Hepatocyte (in vitro differentiated cells): ENCODE results near the gene FANCB. TPM values are rescaled to one million over a fixed set of nuclear protein-coding genes. Genes with fewer than 3 reads are reported as not detected.

Experiments
- DNase-seq: peaks from one replicate; pipeline ENCODE4 v3.0.0-alpha.2; 2016; ENCODE audit warnings: low spot score
- H2AFZ ChIP-seq: fragments of 200-600 bp; sonication (generic); 2 replicates; pipeline ENCODE4 v1.6.0; 2016; ENCODE audit warnings: antibody characterized with exemption, mild to moderate bottlenecking
- H3K27ac ChIP-seq: fragments of 200-600 bp; sonication (generic); 2 replicates; pipeline ENCODE4 v1.5.1; 2016; ENCODE audit warnings: mild to moderate bottlenecking
- H3K27me3 ChIP-seq: fragments of 200-600 bp; sonication (generic); 2 replicates; pipeline ENCODE4 v1.6.1; 2016
- H3K36me3 ChIP-seq: fragments of 200-600 bp; sonication (generic); replicated peaks from 2 replicates; pipeline ENCODE4 v1.5.1; 2016; ENCODE audit warnings: low read depth; ENCODE audit not compliant: insufficient read depth
- H3K4me1 ChIP-seq: fragments of 200-600 bp; sonication (generic); 2 replicates; pipeline ENCODE4 v1.5.1; 2016; ENCODE audit warnings: mild to moderate bottlenecking, moderate library complexity; ENCODE audit not compliant: insufficient read depth
- H3K4me2 ChIP-seq: fragments of 200-600 bp; sonication (generic); 2 replicates; pipeline ENCODE4 v1.6.0; 2016
- H3K4me3 ChIP-seq: fragments of 200-600 bp; sonication (generic); 2 replicates; pipeline ENCODE4 v1.5.1; 2016; ENCODE audit warnings: mild to moderate bottlenecking
- H3K79me2 ChIP-seq: fragments of 200-600 bp; sonication (generic); 2 replicates; pipeline ENCODE4 v1.6.0; 2017; ENCODE audit warnings: mild to moderate bottlenecking
- H3K9me2 ChIP-seq: fragments of 200-600 bp; sonication (generic); replicated peaks from 2 replicates; pipeline ENCODE4 v1.6.0; 2017; ENCODE audit warnings: mild to moderate bottlenecking; ENCODE audit not compliant: insufficient read depth
- H3K9me3 ChIP-seq: fragments of 200-600 bp; sonication (generic); 2 replicates; pipeline ENCODE4 v1.5.1; 2016; ENCODE audit warnings: low read depth, mild to moderate bottlenecking
- H4K20me1 ChIP-seq: fragments of 200-600 bp; sonication (generic); 2 replicates; pipeline ENCODE4 v1.6.0; 2016; ENCODE audit warnings: mild to moderate bottlenecking; ENCODE audit not compliant: insufficient read depth, poor library complexity, severe bottlenecking
- CTCF ChIP-seq: fragments of 200-600 bp; sonication (generic); IDR thresholded peaks from 2 replicates; pipeline ENCODE4 v1.5.1; 2016; ENCODE audit warnings: antibody characterized with exemption, mild to moderate bottlenecking; ENCODE audit not compliant: poor library complexity
- EZH2 ChIP-seq: fragments of 200-600 bp; sonication (generic); IDR thresholded peaks from 2 replicates; pipeline ENCODE4 v1.6.1; 2016; ENCODE audit warnings: antibody characterized with exemption, mild to moderate bottlenecking, borderline replicate concordance
- EZH2phosphoT487 ChIP-seq: fragments of 200-600 bp; sonication (generic); IDR thresholded peaks from one replicate; pipeline ENCODE4 v1.6.1; 2018; ENCODE audit warnings: antibody characterized with exemption, mild to moderate bottlenecking, low read depth, moderate library complexity; ENCODE audit not compliant: unreplicated experiment, severe bottlenecking
- WGBS: methylation state at CpG from one replicate; pipeline ENCODE4 v1.1.6; 2016; ENCODE audit warnings: low lambda C conversion rate; ENCODE audit errors: missing lambda C conversion rate; 5-methylcytosine and 5-hydroxymethylcytosine counted together
- polyA plus RNA-seq: library from polyadenylated mRNA; unstranded; fragments of >200 nt; fragmentation: Nextera tagmentation; extraction: Ambion mirVana; gene quantifications from 2 replicates; pipeline ENCODE4 v1.2.1, GENCODE V29; 2016
- total RNA-seq: library from RNA; depleted of rRNA; stranded (reverse); fragments of >200 nt; gene quantifications from 2 replicates; pipeline ENCODE4 v1.2.3, GENCODE V29; 2014

FANCB gene
- total and polyA plus RNA-seq, 2 experiments from 2014 or later, result 0.89 to 1.9 TPM

- no peak overlapping the region for H3K27ac ChIP-seq
- H3K36me3 ChIP-seq, result no peaks in the 10 kb centered on the region
- WGBS, result 80% methylated on average over 2 of the region's 2 CpGs
Observed at GRCh38 chrX:14913241-14913640, 40.4 kb upstream of the FANCB start.

GRCh38 chrX:14903891-14904290 is 31.0 kb upstream of the FANCB start:
- TF ChIP-seq EZH2phosphoT487 (no peak), EZH2 (no peak), CTCF (no peak)
- H3K79me2 ChIP-seq, result no peaks in the 10 kb centered on the region
- H2AFZ ChIP-seq, result no peak overlapping the region
- H3K4me1 ChIP-seq, result no peaks in the 10 kb centered on the region
- no peaks in the 10 kb centered on the region for H4K20me1 ChIP-seq
- H3K36me3 ChIP-seq, result no peaks in the 10 kb centered on the region
- H3K9me2 ChIP-seq, result no peaks in the 10 kb centered on the region
- no peak overlapping the region for H3K4me3 ChIP-seq
- no peaks in the 10 kb centered on the region for H3K27me3 ChIP-seq
- no peaks in the 10 kb centered on the region for H3K9me3 ChIP-seq
- DNase-seq, result no peak
- H3K27ac ChIP-seq, result no peak overlapping the region
- no peak overlapping the region for H3K4me2 ChIP-seq
- 60% methylated on average over 2 of the region's 2 CpGs for WGBS

More at GRCh38 chrX:14913241-14913640, 40.4 kb upstream of the FANCB start:
- no peaks in the 10 kb centered on the region for H3K27me3 ChIP-seq
- no peak overlapping the region for H3K4me2 ChIP-seq
- H3K9me2 ChIP-seq, result no peaks in the 10 kb centered on the region
- H3K4me3 ChIP-seq, result no peak overlapping the region
- DNase-seq, result no peak
- H3K79me2 ChIP-seq, result no peaks in the 10 kb centered on the region
- H3K9me3 ChIP-seq, result no peaks in the 10 kb centered on the region
- H3K4me1 ChIP-seq, result no peaks in the 10 kb centered on the region
- H4K20me1 ChIP-seq, result no peaks in the 10 kb centered on the region
- TF ChIP-seq EZH2phosphoT487, result no peak
- TF ChIP-seq CTCF, result no peak
- TF ChIP-seq EZH2, result no peak
- H2AFZ ChIP-seq, result no peak overlapping the region

- Histone ChIP-seq H3K27ac (no peak overlapping the region), H3K9me3 (no peaks in the 10 kb centered on the region), H3K4me1 (no peaks in the 10 kb centered on the region), H3K4me2 (no peak overlapping the region), H2AFZ (no peak overlapping the region), H4K20me1 (no peaks in the 10 kb centered on the region), H3K4me3 (no peak overlapping the region), H3K36me3 (no peaks in the 10 kb centered on the region), H3K27me3 (no peaks in the 10 kb centered on the region), H3K79me2 (no peaks in the 10 kb centered on the region), H3K9me2 (no peaks in the 10 kb centered on the region)
- no peak for DNase-seq
- TF ChIP-seq EZH2 (no peak), EZH2phosphoT487 (no peak), CTCF (no peak)
Observed at GRCh38 chrX:14902537-14902936, 29.7 kb upstream of the FANCB start.

- Histone ChIP-seq H3K79me2 (no peaks in the 10 kb centered on the region), H4K20me1 (no peaks in the 10 kb centered on the region), H3K27me3 (no peaks in the 10 kb centered on the region), H3K4me1 (no peaks in the 10 kb centered on the region), H3K9me2 (no peaks in the 10 kb centered on the region), H3K9me3 (no peaks in the 10 kb centered on the region), H3K36me3 (no peaks in the 10 kb centered on the region), H3K27ac (peak overlapping the region; percentile 47), H3K4me3 (no peak overlapping the region), H3K4me2 (no peak overlapping the region), H2AFZ (no peak overlapping the region)
- peak; percentile 8 for DNase-seq
- TF ChIP-seq CTCF (no peak), EZH2 (no peak), EZH2phosphoT487 (no peak)
Observed at GRCh38 chrX:14899607-14900006, 26.7 kb upstream of the FANCB start.
